GM21786 (cell line): ENCODE results near the gene CCDC102B.

Experiments
- ATAC-seq: cut with Tn5 transposase; IDR thresholded peaks from one replicate; pipeline ENCODE4 v1.9.1; 2021; ENCODE audit not compliant: unreplicated experiment

Gene CCDC102B

GRCh38 chr18:69067048-69067447 is 269.2 kb downstream of the CCDC102B start:
- ATAC-seq = no peak

GRCh38 chr18:69071680-69072079 is 273.8 kb downstream of the CCDC102B start:
- ATAC-seq = no peak

- no peak for ATAC-seq
These were observed 284.0 kb downstream of the CCDC102B start for GRCh38 chr18:69081846-69082245.

- ATAC-seq = no peak
These were observed 284.6 kb downstream of the CCDC102B start for GRCh38 chr18:69082499-69082898.

- no peak for ATAC-seq
These were observed 288.1 kb downstream of the CCDC102B start for GRCh38 chr18:69085951-69086350.

GRCh38 chr18:69088973-69089372 is 291.1 kb downstream of the CCDC102B start:
- ATAC-seq = no peak

GRCh38 chr18:69097349-69097748 is 299.5 kb downstream of the CCDC102B start:
- ATAC-seq = peak; percentile 75

- no peak for ATAC-seq
These were observed 305.1 kb downstream of the CCDC102B start for GRCh38 chr18:69102959-69103358.
